H1 (cell line): Measurements from ENCODE around the gene SLC16A6. TPM values are rescaled to one million over a fixed set of nuclear protein-coding genes. Genes with fewer than 3 reads are reported as not detected.

Experiments used
- CTCF ChIA-PET: fragments of 300-600 bp; sonication (Branson Sonifier 250); formaldehyde crosslinking; loops from one replicate; lab custom pipeline; 2021; ENCODE audit not compliant: partially characterized antibody; lab: Charles Lee
- POLR2A ChIA-PET: fragments of 300-600 bp; sonication (Branson Sonifier 250); formaldehyde crosslinking; loops from one replicate; lab custom pipeline; 2021; ENCODE audit warnings: inconsistent platforms; ENCODE audit not compliant: partially characterized antibody; lab: Charles Lee
- DNase-seq, 2 experiments: peaks; one replicate each; pipeline versions ENCODE4 v3.0.0 to v3.0.0-alpha.2; 2010 to 2022; ENCODE audit warnings: low spot score in 2 of 2, low read depth in 1 of 2, mixed read lengths in 1 of 2
- FAIRE-seq: peaks from 2 replicates; lab custom pipeline; 2011; peaks lifted over from hg19 to GRCh38; lab: Jason Lieb, UNC
- H2AFZ ChIP-seq: 2 replicates; pipeline ENCODE4 v1.8.1; 2012; ENCODE audit warnings: low read length, inconsistent platforms
- H2AK5ac ChIP-seq: 2 replicates; pipeline ENCODE4 v1.6.1; 2013; ENCODE audit warnings: low read depth, low read length
- H2BK120ac ChIP-seq: replicated peaks from 2 replicates; pipeline ENCODE3; 2013; ENCODE audit warnings: low read depth, low read length, inconsistent platforms
- H2BK12ac ChIP-seq: 2 replicates; pipeline ENCODE4 v1.6.1; 2013; ENCODE audit warnings: low read depth, low read length
- H2BK15ac ChIP-seq: 2 replicates; pipeline ENCODE4 v1.6.1; 2013; ENCODE audit warnings: low read length
- H2BK20ac ChIP-seq: 2 replicates; pipeline ENCODE4 v1.6.1; 2013; ENCODE audit warnings: low read length
- H2BK5ac ChIP-seq: 2 replicates; pipeline ENCODE4 v1.6.1; 2013; ENCODE audit warnings: low read depth, low read length
- H3K14ac ChIP-seq: 2 replicates; pipeline ENCODE4 v1.6.1; 2013; ENCODE audit warnings: inconsistent platforms; ENCODE audit not compliant: insufficient read length
- H3K18ac ChIP-seq: 2 replicates; pipeline ENCODE4 v1.6.1; 2013; ENCODE audit warnings: low read length; ENCODE audit errors: extremely low read depth
- H3K23ac ChIP-seq: 2 replicates; pipeline ENCODE4 v1.6.1; 2013; ENCODE audit warnings: inconsistent platforms; ENCODE audit not compliant: insufficient read length
- H3K23me2 ChIP-seq: 2 replicates; pipeline ENCODE4 v1.6.1; 2013; ENCODE audit warnings: low read depth, low read length
- H3K27ac ChIP-seq: 2 replicates; pipeline ENCODE4 v1.6.1; 2011; ENCODE audit warnings: low read depth, low read length, inconsistent platforms
- H3K27me3 ChIP-seq, 4 experiments: replicated peaks in 1 of 4; 1 replicate in 1 of 4; 2 replicates in 3 of 4; pipeline versions ENCODE4 v1.6.1 to v1.8.1; 2011 to 2013; ENCODE audit warnings: low read length in 3 of 4, mild to moderate bottlenecking in 3 of 4, inconsistent platforms in 2 of 4, mixed read lengths in 2 of 4, moderate library complexity in 1 of 4; ENCODE audit not compliant: control insufficient read depth in 3 of 4, insufficient read depth in 3 of 4; ENCODE audit errors: extremely low read depth in 1 of 4
- H3K36me3 ChIP-seq, 4 experiments: 2 replicates each; pipeline versions ENCODE4 v1.6.1 to v1.8.1; 2011 to 2013; ENCODE audit warnings: mild to moderate bottlenecking in 4 of 4, low read length in 3 of 4, moderate library complexity in 2 of 4, control low read depth in 1 of 4, inconsistent platforms in 1 of 4; ENCODE audit not compliant: insufficient read depth in 4 of 4, control insufficient read depth in 2 of 4
- H3K4ac ChIP-seq: replicated peaks from 2 replicates; pipeline ENCODE3; 2013; ENCODE audit warnings: low read length, low read depth, mixed read lengths, inconsistent platforms; ENCODE audit not compliant: insufficient read length
- H3K4me1 ChIP-seq, 4 experiments: replicated peaks in 1 of 4; 1 replicate in 1 of 4; 2 replicates in 3 of 4; pipeline versions ENCODE4 v1.6.1 to v1.8.1; 2011 to 2013; ENCODE audit warnings: low read length in 3 of 4, inconsistent platforms in 2 of 4, mixed read lengths in 1 of 4; ENCODE audit not compliant: insufficient read depth in 4 of 4, control insufficient read depth in 3 of 4
- H3K4me2 ChIP-seq, 2 experiments: 2 replicates each; pipeline versions ENCODE4 v1.6.1 to v1.8.1; 2011 to 2013; ENCODE audit warnings: low read depth in 2 of 2, low read length in 2 of 2, control low read depth in 1 of 2, inconsistent platforms in 1 of 2, mild to moderate bottlenecking in 1 of 2; ENCODE audit not compliant: insufficient read depth in 1 of 2
- H3K4me3 ChIP-seq, 4 experiments: fragments of 200-600, 300-600 bp in 1 of 4; sonication (generic), shearing (Covaris generic), sonication (Bioruptor Twin) in 1 of 4; 2 replicates each; pipeline versions ENCODE4 v1.5.1 to v1.8.1; 2011 to 2016; ENCODE audit warnings: low read length in 4 of 4, low read depth in 3 of 4, control low read depth in 2 of 4, inconsistent platforms in 2 of 4, mild to moderate bottlenecking in 2 of 4, mixed read lengths in 1 of 4, moderate library complexity in 1 of 4; ENCODE audit not compliant: insufficient read depth in 2 of 4; ENCODE audit errors: extremely low read depth in 1 of 4
- H3K56ac ChIP-seq: replicated peaks from 2 replicates; pipeline ENCODE3; 2013; ENCODE audit warnings: low read depth, mild to moderate bottlenecking, mixed read lengths, low read length, inconsistent platforms; ENCODE audit not compliant: insufficient read length
- H3K79me1 ChIP-seq: 2 replicates; pipeline ENCODE4 v1.6.1; 2013; ENCODE audit warnings: low read depth, low read length, control low read depth
- H3K79me2 ChIP-seq, 2 experiments: 2 replicates each; pipeline versions ENCODE4 v1.6.1 to v1.8.1; 2012 to 2013; ENCODE audit warnings: low read length in 2 of 2, mild to moderate bottlenecking in 2 of 2, inconsistent platforms in 1 of 2; ENCODE audit not compliant: insufficient read depth in 2 of 2, control insufficient read depth in 1 of 2
- H3K9ac ChIP-seq, 4 experiments: replicated peaks in 1 of 4; 1 replicate in 1 of 4; 2 replicates in 3 of 4; pipeline versions ENCODE4 v1.6.1 to v1.8.1; 2011 to 2013; ENCODE audit warnings: low read depth in 3 of 4, low read length in 3 of 4, control low read depth in 2 of 4, mild to moderate bottlenecking in 2 of 4, moderate library complexity in 2 of 4, inconsistent platforms in 1 of 4; ENCODE audit errors: extremely low read depth in 1 of 4
- H3K9me3 ChIP-seq, 2 experiments: 2 replicates each; pipeline versions ENCODE4 v1.6.1 to v1.8.1; 2012 to 2013; ENCODE audit warnings: mild to moderate bottlenecking in 2 of 2, moderate library complexity in 2 of 2, control low read depth in 1 of 2, inconsistent platforms in 1 of 2, low read depth in 1 of 2, low read length in 1 of 2, mixed read lengths in 1 of 2; ENCODE audit not compliant: insufficient read depth in 2 of 2
- H4K20me1 ChIP-seq, 2 experiments: replicated peaks in 1 of 2; 2 replicates each; pipeline versions ENCODE3 to v1.8.1; 2011 to 2013; ENCODE audit warnings: inconsistent platforms in 2 of 2, low read length in 2 of 2, mild to moderate bottlenecking in 1 of 2; ENCODE audit not compliant: insufficient read depth in 2 of 2, control insufficient read depth in 1 of 2
- H4K5ac ChIP-seq: 2 replicates; pipeline ENCODE4 v1.6.1; 2013; ENCODE audit warnings: low read length, low read depth, mixed read lengths, inconsistent platforms; ENCODE audit not compliant: insufficient read length
- H4K8ac ChIP-seq: 2 replicates; pipeline ENCODE4 v1.8.0; 2013; ENCODE audit warnings: mild to moderate bottlenecking, moderate library complexity, low read length, inconsistent platforms; ENCODE audit not compliant: insufficient read depth; ENCODE audit errors: extremely low read depth
- H4K91ac ChIP-seq: replicated peaks from 2 replicates; pipeline ENCODE3; 2013; ENCODE audit warnings: low read length, mixed read lengths, inconsistent platforms; ENCODE audit not compliant: insufficient read length
- ATF3 ChIP-seq: IDR thresholded peaks from 2 replicates; pipeline ENCODE4 v1.6.1; 2011; ENCODE audit warnings: low read depth, mild to moderate bottlenecking, low read length; ENCODE audit not compliant: insufficient read depth
- E2F6 ChIP-seq: IDR thresholded peaks from 2 replicates; pipeline ENCODE4 v1.6.1; 2012; ENCODE audit warnings: inconsistent platforms
- FOSL1 ChIP-seq: IDR thresholded peaks from 2 replicates; pipeline ENCODE4 v1.6.1; 2011; ENCODE audit warnings: mild to moderate bottlenecking, low read depth, low read length, moderate library complexity; ENCODE audit not compliant: insufficient read depth
- MAX ChIP-seq: IDR thresholded peaks from 2 replicates; pipeline ENCODE4 v1.6.1; 2012; ENCODE audit warnings: inconsistent platforms
- NRF1 ChIP-seq: IDR thresholded peaks from 2 replicates; pipeline ENCODE4 v1.6.1; 2011; ENCODE audit warnings: mild to moderate bottlenecking, low read depth, low read length, improper control_type of control experiment
- PHF8 ChIP-seq: fragments of 200-600 bp; sonication (generic); conservative IDR thresholded peaks from 2 replicates; pipeline ENCODE4 v1.7.1; 2012; ENCODE audit warnings: low read depth, mild to moderate bottlenecking, inconsistent platforms, low read length, moderate library complexity
- POLR2A ChIP-seq, 2 experiments: IDR thresholded peaks; 1 replicate in 1 of 2; 2 replicates in 1 of 2; pipeline ENCODE4 v1.6.1; 2011; ENCODE audit warnings: low read depth in 2 of 2, low read length in 2 of 2, mild to moderate bottlenecking in 2 of 2; ENCODE audit errors: control extremely low read depth in 1 of 2
- POU5F1 ChIP-seq: IDR thresholded peaks from 2 replicates; pipeline ENCODE4 v1.6.1; 2011; ENCODE audit warnings: low read depth, mild to moderate bottlenecking, low read length, moderate library complexity
- RAD21 ChIP-seq, 2 experiments: IDR thresholded peaks in 1 of 2; conservative IDR thresholded peaks in 1 of 2; 2 replicates each; pipeline ENCODE4 v1.6.1; 2011; ENCODE audit warnings: low read depth in 2 of 2, low read length in 2 of 2, improper control_type of control experiment in 1 of 2, inconsistent platforms in 1 of 2, mild to moderate bottlenecking in 1 of 2, moderate library complexity in 1 of 2
- SP4 ChIP-seq: IDR thresholded peaks from 2 replicates; pipeline ENCODE4 v1.6.1; 2012; ENCODE audit warnings: low read length, inconsistent platforms
- TCF12 ChIP-seq: IDR thresholded peaks from 2 replicates; pipeline ENCODE4 v1.6.1; 2011; ENCODE audit warnings: low read depth, mild to moderate bottlenecking, low read length
- ZNF274 ChIP-seq: IDR thresholded peaks from 2 replicates; pipeline ENCODE4 v1.7.0; 2012; ENCODE audit warnings: low read length, borderline replicate concordance; ENCODE audit errors: extremely low read depth
- WGBS, 2 experiments: shearing (Covaris generic) in 1 of 2; methylation state at CpG; one replicate each; pipeline versions ENCODE4 v1.1.6 to v1.1.7; 2013 to 2015; ENCODE audit warnings: low lambda C conversion rate in 2 of 2, mixed read lengths in 2 of 2, inconsistent platforms in 1 of 2, low coverage in 1 of 2, missing lambda C conversion rate in 1 of 2; ENCODE audit not compliant: insufficient replicate concordance in 2 of 2, insufficient coverage in 1 of 2, insufficient read length in 1 of 2; ENCODE audit errors: extremely low coverage in 1 of 2, missing lambda C conversion rate in 1 of 2; 5-methylcytosine and 5-hydroxymethylcytosine counted together
- polyA plus RNA-seq, 7 experiments: library from polyadenylated mRNA; depleted of rRNA in 3 of 7; stranded (reverse) in 5 of 7; unstranded in 2 of 7; fragments of >200 nt in 5 of 7; fragments of 200-250 nt in 2 of 7; gene quantifications; 1 replicate in 5 of 7; 2 replicates in 1 of 7; 4 replicates in 1 of 7; pipeline versions ENCODE4 v1.2.1 to v1.2.3, GENCODE V29; 2011 to 2013; ENCODE audit warnings: missing spikeins in 2 of 7, mixed read lengths in 2 of 7
- total RNA-seq: library from RNA; stranded (reverse); fragmentation: NEBNext Ultra II Directional; extraction: Animal tissue kit (Norgen Biotek cat#: 25700); gene quantifications from 2 replicates; pipeline ENCODE4 v1.2.1, GENCODE V29; 2021

Gene SLC16A6
- total and polyA plus RNA-seq, 2 of the 8 experiments (the other 6 are each of a cell fraction or from before 2014, with no cell fraction given), result 0.17 to 0.22 TPM

GRCh38 chr17:68294617-68295016 is 3.7 kb upstream of the SLC16A6 start:
- peaks cover 0 to 3% of the 10 kb centered on the region in 2 experiments for H4K20me1 ChIP-seq
- 0 out of 2 replicates have a peak overlapping the region, but pooled peaks have one; percentile 73 for H2BK20ac ChIP-seq
- CTCF ChIA-PET, result interaction anchor here (1.0 to 1.6 kb wide), 2 partner anchors 14 to 106 kb away, joined by 3 to 4 read pairs; no protein-coding TSS in a partner anchor
- peak overlapping the region; percentile 89; the same call in 1 of the 2 replicates for H2AK5ac ChIP-seq
- no peak overlapping the region for H3K14ac ChIP-seq
- peaks cover 4 to 17% (median 15%) of the 10 kb centered on the region in 4 experiments for H3K27me3 ChIP-seq
- POLR2A ChIA-PET, result interaction anchor here (0.6 to 1.5 kb wide), 2 partner anchors 8 to 277 kb away, joined by 3 to 7 read pairs; no protein-coding TSS in a partner anchor
- no peak overlapping the region for H2BK120ac ChIP-seq
- no peaks in the 10 kb centered on the region for H3K79me1 ChIP-seq
- FAIRE-seq, result no peak
- no peak overlapping the region for H2BK15ac ChIP-seq
- no peaks in the 10 kb centered on the region for H3K36me3 ChIP-seq
- H3K9me3 ChIP-seq, result no peaks in the 10 kb centered on the region
- no peak overlapping the region for H4K8ac ChIP-seq
- no peak for DNase-seq
- H3K79me2 ChIP-seq, result no peaks in the 10 kb centered on the region
- H3K27ac ChIP-seq, result no peak overlapping the region
- H3K56ac ChIP-seq, result no peak overlapping the region
- 0 out of 2 replicates have a peak overlapping the region, but pooled peaks have one; percentile 19 for H2BK5ac ChIP-seq
- no peak overlapping the region for H3K9ac ChIP-seq
- peaks cover 18 to 35% (median 28%) of the 10 kb centered on the region in 4 experiments for H3K4me1 ChIP-seq
- 0 out of 2 replicates have a peak overlapping the region, but pooled peaks have one; percentile 63 for H3K18ac ChIP-seq
- peak overlapping the region in 1 of 2 experiments; percentile 68; a peak in 2 of 4 replicates for H3K4me2 ChIP-seq
- H3K4ac ChIP-seq, result no peak overlapping the region
- no peak overlapping the region for H4K5ac ChIP-seq
- H3K4me3 ChIP-seq, result no peak overlapping the region
- H2BK12ac ChIP-seq, result peak overlapping the region; percentile 78; the same call in 1 of the 2 replicates
- no peak overlapping the region for H3K23ac ChIP-seq
- H3K23me2 ChIP-seq, result peaks cover 22% of the 10 kb centered on the region
- no peak overlapping the region for H2AFZ ChIP-seq
- H4K91ac ChIP-seq, result no peak overlapping the region
- WGBS, 2 experiments, result 82% methylated on average over 4 of the region's 4 CpGs; no CpG with 5 or more reads in 1 of the 2 experiments
- TF ChIP-seq MAX (no peak), POLR2A (IDR thresholded peaks at IDR 0.05; ENCODE audit: control extremely low read depth in 1 of 2, low read depth in 2 of 2, low read length in 2 of 2) (no peak), POU5F1 (no peak), SP4 (no peak), RAD21 (IDR thresholded peaks at IDR 0.05 in 1 of 2, conservative IDR thresholded peaks at IDR 0.05 in 1 of 2; ENCODE audit: low read depth in 2 of 2, low read length in 2 of 2) (no peak), TCF12 (no peak), E2F6 (no peak), ATF3 (no peak), FOSL1 (no peak), NRF1 (no peak), PHF8 (no peak), ZNF274 (no peak)
